SK-N-SH treated with all-trans-retinoic acid at 6 μM for 48 hours (cell line): Measurements from ENCODE around the gene GIPC3.

ENCODE experiments used
- ESRRG ChIP-seq: fragments of 250-450 bp; sonication (Bioruptor Pico); IDR thresholded peaks from 2 replicates; pipeline ENCODE4 v1.6.1; 2021; ENCODE audit warnings: mild to moderate bottlenecking
- OSR1 ChIP-seq: fragments of 250-450 bp; sonication (Bioruptor Pico); IDR thresholded peaks from 2 replicates; pipeline ENCODE4 v1.8.0; 2022; ENCODE audit warnings: moderate library complexity, mild to moderate bottlenecking, inconsistent platforms
- PATZ1 ChIP-seq: fragments of 250-450 bp; sonication (Bioruptor Pico); IDR thresholded peaks from 2 replicates; pipeline ENCODE4 v1.8.0; 2020; ENCODE audit warnings: mild to moderate bottlenecking, moderate library complexity, borderline replicate concordance
- PPARA ChIP-seq: fragments of 250-450 bp; sonication (Bioruptor Pico); IDR thresholded peaks from 2 replicates; pipeline ENCODE4 v1.5.0; 2020; ENCODE audit warnings: mild to moderate bottlenecking, borderline replicate concordance
- RARB ChIP-seq: fragments of 250-450 bp; sonication (Bioruptor Pico); IDR thresholded peaks from 2 replicates; pipeline ENCODE4 v1.8.0; 2021; ENCODE audit warnings: mild to moderate bottlenecking, moderate library complexity
- ZFP30 ChIP-seq: fragments of 450-650 bp; formaldehyde crosslinking; IDR thresholded peaks from 2 replicates; pipeline ENCODE4 v1.5.0; 2022; ENCODE audit warnings: mild to moderate bottlenecking, moderate library complexity
- ZNF565 ChIP-seq: fragments of 450-650 bp; formaldehyde crosslinking; conservative IDR thresholded peaks from 2 replicates; pipeline ENCODE4 v1.5.0; 2020; ENCODE audit warnings: low read depth, mild to moderate bottlenecking, moderate library complexity
- ZNF70 ChIP-seq: fragments of 450-650 bp; formaldehyde crosslinking; IDR thresholded peaks from 2 replicates; pipeline ENCODE4 v1.5.0; 2020; ENCODE audit warnings: mild to moderate bottlenecking, moderate library complexity
- TF ChIP-seq, protein P1 (sequence below): fragments of 250-450 bp; sonication (Bioruptor Pico); IDR thresholded peaks from 2 replicates; pipeline ENCODE4 v1.5.1; 2021; ENCODE audit warnings: mild to moderate bottlenecking, moderate library complexity
- TF ChIP-seq, protein P2 (sequence below): fragments of 250-450 bp; sonication (Bioruptor Pico); IDR thresholded peaks from 2 replicates; pipeline ENCODE4 v1.8.0; 2021; ENCODE audit warnings: low read depth, mild to moderate bottlenecking, moderate library complexity, borderline replicate concordance

DNA sequence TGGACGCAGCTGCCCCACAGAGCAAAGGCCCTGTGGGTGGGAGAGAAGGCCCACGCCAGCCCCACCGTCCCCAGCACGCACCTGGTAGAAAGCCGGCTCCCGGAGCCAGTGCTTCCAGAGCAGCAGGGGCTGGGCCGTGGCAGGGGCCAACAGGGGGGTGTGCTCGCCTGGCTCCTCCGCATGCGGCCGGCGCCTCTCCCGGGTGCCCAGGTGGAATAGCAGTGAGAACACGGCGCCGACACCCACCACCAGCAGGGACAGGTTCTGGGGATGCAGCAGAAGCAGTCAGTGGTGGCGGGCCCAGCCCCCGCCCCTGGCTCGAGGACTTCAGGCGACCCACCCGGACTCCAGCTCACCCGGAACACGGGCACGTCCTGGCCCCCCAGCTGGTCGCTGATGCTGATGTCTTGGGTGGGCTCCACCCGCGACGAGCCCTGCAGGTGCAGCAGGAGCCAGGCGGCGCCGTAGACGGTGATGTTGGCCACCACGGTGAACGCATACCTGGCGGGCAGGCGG is 37.5 kb upstream of the GIPC3 start:
- TF ChIP-seq RARB (CRISPR knock-in tag) (no peak), ZFP30 (CRISPR knock-in tag) (no peak), PATZ1 (CRISPR knock-in tag) (no peak), OSR1 (no peak), ESRRG (no peak), ZNF565 (CRISPR knock-in tag) (no peak), ZNF70 (no peak), PPARA (no peak)
- TF ChIP-seq, protein P1, sequence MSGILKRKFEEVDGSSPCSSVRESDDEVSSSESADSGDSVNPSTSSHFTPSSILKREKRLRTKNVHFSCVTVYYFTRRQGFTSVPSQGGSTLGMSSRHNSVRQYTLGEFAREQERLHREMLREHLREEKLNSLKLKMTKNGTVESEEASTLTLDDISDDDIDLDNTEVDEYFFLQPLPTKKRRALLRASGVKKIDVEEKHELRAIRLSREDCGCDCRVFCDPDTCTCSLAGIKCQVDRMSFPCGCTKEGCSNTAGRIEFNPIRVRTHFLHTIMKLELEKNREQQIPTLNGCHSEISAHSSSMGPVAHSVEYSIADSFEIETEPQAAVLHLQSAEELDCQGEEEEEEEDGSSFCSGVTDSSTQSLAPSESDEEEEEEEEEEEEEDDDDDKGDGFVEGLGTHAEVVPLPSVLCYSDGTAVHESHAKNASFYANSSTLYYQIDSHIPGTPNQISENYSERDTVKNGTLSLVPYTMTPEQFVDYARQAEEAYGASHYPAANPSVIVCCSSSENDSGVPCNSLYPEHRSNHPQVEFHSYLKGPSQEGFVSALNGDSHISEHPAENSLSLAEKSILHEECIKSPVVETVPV (CRISPR knock-in tag), result no peak
- TF ChIP-seq, protein P2, sequence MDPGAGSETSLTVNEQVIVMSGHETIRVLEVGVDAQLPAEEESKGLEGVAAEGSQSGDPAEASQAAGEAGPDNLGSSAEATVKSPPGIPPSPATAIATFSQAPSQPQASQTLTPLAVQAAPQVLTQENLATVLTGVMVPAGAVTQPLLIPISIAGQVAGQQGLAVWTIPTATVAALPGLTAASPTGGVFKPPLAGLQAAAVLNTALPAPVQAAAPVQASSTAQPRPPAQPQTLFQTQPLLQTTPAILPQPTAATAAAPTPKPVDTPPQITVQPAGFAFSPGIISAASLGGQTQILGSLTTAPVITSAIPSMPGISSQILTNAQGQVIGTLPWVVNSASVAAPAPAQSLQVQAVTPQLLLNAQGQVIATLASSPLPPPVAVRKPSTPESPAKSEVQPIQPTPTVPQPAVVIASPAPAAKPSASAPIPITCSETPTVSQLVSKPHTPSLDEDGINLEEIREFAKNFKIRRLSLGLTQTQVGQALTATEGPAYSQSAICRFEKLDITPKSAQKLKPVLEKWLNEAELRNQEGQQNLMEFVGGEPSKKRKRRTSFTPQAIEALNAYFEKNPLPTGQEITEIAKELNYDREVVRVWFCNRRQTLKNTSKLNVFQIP, result no peak
